HG02870 (cell line): ENCODE results near the gene TRMT6.

Source experiments
- ATAC-seq: cut with Tn5 transposase; IDR thresholded peaks from one replicate; pipeline ENCODE4 v1.9.1; 2021; ENCODE audit warnings: mild to moderate bottlenecking, moderate library complexity; ENCODE audit not compliant: unreplicated experiment

TRMT6 gene

GRCh38 chr20:5967469-5967868 is 17.1 kb upstream of the TRMT6 start:
- ATAC-seq: no peak

- peak; percentile 2 for ATAC-seq
Measured at GRCh38 chr20:5949943-5950270, 426 bp downstream of the TRMT6 start.

GRCh38 chr20:5947276-5947675 is 3.1 kb downstream of the TRMT6 start:
- ATAC-seq: no peak

- ATAC-seq: no peak
Measured at GRCh38 chr20:5945963-5946362, 4.4 kb downstream of the TRMT6 start.

GRCh38 chr20:5938456-5939029 is 11.8 kb downstream of the TRMT6 start:
- ATAC-seq: no peak

GRCh38 chr20:5936238-5936637 is 14.1 kb downstream of the TRMT6 start:
- ATAC-seq: no peak

GRCh38 chr20:5935384-5935783 is 14.9 kb downstream of the TRMT6 start:
- no peak for ATAC-seq

- peak; percentile 73 for ATAC-seq
Measured at GRCh38 chr20:5933802-5934436, 16.4 kb downstream of the TRMT6 start.

GRCh38 chr20:5932796-5933195 is 17.5 kb downstream of the TRMT6 start:
- ATAC-seq: no peak

- ATAC-seq: no peak
Measured at GRCh38 chr20:5931411-5931810, 18.9 kb downstream of the TRMT6 start.

- no peak for ATAC-seq
Measured at GRCh38 chr20:5928836-5929715, 21.3 kb downstream of the TRMT6 start.

- no peak for ATAC-seq
Measured at GRCh38 chr20:5927749-5928462, 22.4 kb downstream of the TRMT6 start.

- ATAC-seq: no peak
Measured at GRCh38 chr20:5925551-5925950, 24.8 kb downstream of the TRMT6 start.

GRCh38 chr20:5923493-5923892 is 26.8 kb downstream of the TRMT6 start:
- no peak for ATAC-seq

GRCh38 chr20:5920581-5920980 is 29.8 kb downstream of the TRMT6 start:
- ATAC-seq: no peak

GRCh38 chr20:5919626-5920544 is 30.4 kb downstream of the TRMT6 start:
- no peak for ATAC-seq

- ATAC-seq: no peak
Measured at GRCh38 chr20:5918856-5919625, 31.3 kb downstream of the TRMT6 start.

GRCh38 chr20:5914859-5915258 is 35.5 kb downstream of the TRMT6 start:
- no peak for ATAC-seq

- no peak for ATAC-seq
Measured at GRCh38 chr20:5913166-5913565, 37.2 kb downstream of the TRMT6 start.

GRCh38 chr20:5910186-5910585 is 40.1 kb downstream of the TRMT6 start:
- ATAC-seq: no peak
